ENCODE measurements around the gene C19orf38.
A peak's percentile ranks its signal among the peaks of the same experiment; 100 is the strongest.

The C19orf38 gene

GRCh38 chr19:10878253-10878652 lies 30.0 kb downstream of the C19orf38 start:
- no peak for DNase-seq

- no peak for DNase-seq
Observed at GRCh38 chr19:10881403-10882107, 33.3 kb downstream of the C19orf38 start.

GRCh38 chr19:10882108-10882457 lies 33.9 kb downstream of the C19orf38 start:
- no peak for DNase-seq

GRCh38 chr19:10884274-10884673 lies 36.1 kb downstream of the C19orf38 start:
- no peak for DNase-seq

- DNase-seq: no peak
Observed at GRCh38 chr19:10885201-10886169, 37.3 kb downstream of the C19orf38 start.

GRCh38 chr19:10887616-10888367 lies 39.6 kb downstream of the C19orf38 start:
- no peak for DNase-seq

- DNase-seq: no peak
Observed at GRCh38 chr19:10888421-10888866, 40.2 kb downstream of the C19orf38 start.

- no peak for DNase-seq
Observed at GRCh38 chr19:10889880-10890279, 41.7 kb downstream of the C19orf38 start.

- DNase-seq: peak; percentile 32
Observed at GRCh38 chr19:10891405-10892086, 43.3 kb downstream of the C19orf38 start.

- peak; percentile 4 for DNase-seq
Observed at GRCh38 chr19:10892256-10892655, 44.0 kb downstream of the C19orf38 start.

- no peak for DNase-seq
Observed at GRCh38 chr19:10894911-10895213, 46.6 kb downstream of the C19orf38 start.

GRCh38 chr19:10895363-10895762 lies 47.1 kb downstream of the C19orf38 start:
- DNase-seq: no peak

GRCh38 chr19:10895920-10896319 lies 47.7 kb downstream of the C19orf38 start:
- no peak for DNase-seq

- DNase-seq: peak; percentile 84
Observed at GRCh38 chr19:10896851-10897526, 48.8 kb downstream of the C19orf38 start.

GRCh38 chr19:10898633-10899032 lies 50.4 kb downstream of the C19orf38 start:
- no peak for DNase-seq

- peak; percentile 76 for DNase-seq
Observed at GRCh38 chr19:10899151-10899653, 51.0 kb downstream of the C19orf38 start.

- no peak for DNase-seq
Observed at GRCh38 chr19:10907925-10908324, 59.7 kb downstream of the C19orf38 start.

- no peak for DNase-seq
Observed at GRCh38 chr19:10908380-10908960, 60.3 kb downstream of the C19orf38 start.

- DNase-seq: no peak
Observed at GRCh38 chr19:10911579-10912363, 63.6 kb downstream of the C19orf38 start.

GRCh38 chr19:10912619-10913018 lies 64.4 kb downstream of the C19orf38 start:
- no peak for DNase-seq
